Bronchial epithelial cell (primary cell): ENCODE measurements around the gene CACNA2D3. TPM values are rescaled to one million over a fixed set of nuclear protein-coding genes. Genes with fewer than 3 reads are reported as not detected.
"Not testable (repeated sequence)": the region's sequence is repeated elsewhere in the genome, so short reads cannot be mapped to it uniquely, and the experiment has no call there.

Experiments
- DNase-seq: peaks from one replicate; pipeline ENCODE4 v3.0.0-alpha.2; 2010; ENCODE audit warnings: low read depth
- FAIRE-seq: peaks from 2 replicates; lab custom pipeline; 2011; peaks lifted over from hg19 to GRCh38; lab: Jason Lieb, UNC
- H3K27me3 ChIP-seq: 2 replicates; pipeline ENCODE4 v1.5.1; 2011; ENCODE audit warnings: low read length; ENCODE audit not compliant: control insufficient read depth, insufficient read depth
- H3K36me3 ChIP-seq: 2 replicates; pipeline ENCODE4 v1.5.1; 2011; ENCODE audit warnings: low read length; ENCODE audit not compliant: control insufficient read depth, insufficient read depth
- H3K4me3 ChIP-seq: 2 replicates; pipeline ENCODE4 v1.5.1; 2011; ENCODE audit warnings: mild to moderate bottlenecking, low read depth, low read length, control low read depth
- total RNA-seq: library from RNA; depleted of rRNA; stranded (reverse); fragments of >200 nt; gene quantifications from 2 replicates; pipeline ENCODE4 v1.2.1, GENCODE V29; 2014
- TF ChIP-seq, protein P1 (sequence below): IDR thresholded peaks from 2 replicates; pipeline ENCODE4 v1.5.1; 2011; ENCODE audit warnings: mild to moderate bottlenecking, moderate library complexity, low read length, control low read depth, inconsistent platforms; ENCODE audit not compliant: insufficient read depth, severe bottlenecking

Gene CACNA2D3
- total RNA-seq, 1 donor from 2014 or later = not detected

DNA sequence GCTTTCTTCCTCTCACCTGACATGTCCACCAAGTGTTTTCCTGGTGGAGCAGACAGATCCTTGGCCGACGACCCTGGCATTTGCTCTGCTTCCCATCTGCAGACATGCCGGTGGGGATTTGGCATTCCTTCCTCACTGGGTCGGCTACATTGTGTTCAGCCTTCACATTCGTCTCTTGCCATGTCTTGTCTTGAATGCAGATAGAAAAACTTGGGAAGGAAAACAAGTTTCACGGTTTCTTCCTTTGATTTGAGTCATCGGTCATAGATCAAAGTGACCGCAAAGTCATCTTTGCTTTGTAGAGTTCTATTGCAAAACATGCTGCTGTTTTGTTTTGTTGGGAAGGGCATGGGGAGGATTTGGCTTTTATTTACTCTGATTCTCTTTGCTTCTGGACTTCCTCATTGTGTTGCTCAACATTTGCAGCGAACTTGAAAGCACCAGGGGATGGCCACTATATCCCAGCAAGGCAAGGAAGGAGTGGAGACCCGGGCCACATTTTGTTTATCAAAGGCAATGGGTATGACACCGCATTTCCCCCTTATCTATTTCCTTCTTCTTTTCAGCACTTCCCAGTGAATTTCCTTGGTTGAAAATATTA, 321.3 kb downstream of the CACNA2D3 start:
- Histone ChIP-seq H3K36me3 (no peaks in the 10 kb centered on the region), H3K27me3 (no peaks in the 10 kb centered on the region), H3K4me3 (no peak overlapping the region)
- FAIRE-seq (no peak), DNase-seq (no peak)
- TF ChIP-seq, protein P1, sequence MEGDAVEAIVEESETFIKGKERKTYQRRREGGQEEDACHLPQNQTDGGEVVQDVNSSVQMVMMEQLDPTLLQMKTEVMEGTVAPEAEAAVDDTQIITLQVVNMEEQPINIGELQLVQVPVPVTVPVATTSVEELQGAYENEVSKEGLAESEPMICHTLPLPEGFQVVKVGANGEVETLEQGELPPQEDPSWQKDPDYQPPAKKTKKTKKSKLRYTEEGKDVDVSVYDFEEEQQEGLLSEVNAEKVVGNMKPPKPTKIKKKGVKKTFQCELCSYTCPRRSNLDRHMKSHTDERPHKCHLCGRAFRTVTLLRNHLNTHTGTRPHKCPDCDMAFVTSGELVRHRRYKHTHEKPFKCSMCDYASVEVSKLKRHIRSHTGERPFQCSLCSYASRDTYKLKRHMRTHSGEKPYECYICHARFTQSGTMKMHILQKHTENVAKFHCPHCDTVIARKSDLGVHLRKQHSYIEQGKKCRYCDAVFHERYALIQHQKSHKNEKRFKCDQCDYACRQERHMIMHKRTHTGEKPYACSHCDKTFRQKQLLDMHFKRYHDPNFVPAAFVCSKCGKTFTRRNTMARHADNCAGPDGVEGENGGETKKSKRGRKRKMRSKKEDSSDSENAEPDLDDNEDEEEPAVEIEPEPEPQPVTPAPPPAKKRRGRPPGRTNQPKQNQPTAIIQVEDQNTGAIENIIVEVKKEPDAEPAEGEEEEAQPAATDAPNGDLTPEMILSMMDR = no peak

GRCh38 chr3:54445630-54446029, 323.3 kb downstream of the CACNA2D3 start:
- no peak for FAIRE-seq
- TF ChIP-seq, protein P1 = no peak

GRCh38 chr3:54447427-54447826, 325.1 kb downstream of the CACNA2D3 start:
- Histone ChIP-seq H3K4me3 (no peak overlapping the region), H3K36me3 (no peaks in the 10 kb centered on the region), H3K27me3 (no peaks in the 10 kb centered on the region)
- DNase-seq (peak; percentile 3), FAIRE-seq (no peak)
- TF ChIP-seq, protein P1 = no peak

More at GRCh38 chr3:54445630-54446029, 323.3 kb downstream of the CACNA2D3 start:
- Histone ChIP-seq H3K4me3 (no peak overlapping the region), H3K36me3 (no peaks in the 10 kb centered on the region), H3K27me3 (no peaks in the 10 kb centered on the region)
- no peak for DNase-seq

DNA sequence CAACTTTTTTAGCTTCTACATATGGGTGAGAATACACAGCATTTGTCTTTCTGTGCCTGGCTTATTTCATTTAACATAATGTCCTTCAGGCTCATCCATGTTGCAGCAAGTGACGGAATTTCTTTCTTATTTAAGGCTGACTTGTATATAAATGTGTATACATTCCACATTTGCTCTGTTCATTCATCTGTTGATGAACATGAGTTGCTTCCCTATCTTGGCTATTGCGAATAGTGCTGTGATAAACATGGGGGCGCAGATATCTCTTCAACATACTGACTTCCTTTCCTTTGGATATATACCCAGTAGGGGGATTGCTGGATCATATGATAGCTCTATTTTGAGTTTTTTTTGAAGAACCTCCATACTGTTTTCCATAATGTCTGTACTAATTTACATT, 332.5 kb downstream of the CACNA2D3 start:
- DNase-seq (no peak), FAIRE-seq (no peak)
- H3K36me3 ChIP-seq = no peaks in the 10 kb centered on the region
- no peaks in the 10 kb centered on the region for H3K27me3 ChIP-seq
- TF ChIP-seq, protein P1 = no peak
- H3K4me3 ChIP-seq = no peak overlapping the region

GRCh38 chr3:54458357-54458756, 336.0 kb downstream of the CACNA2D3 start:
- TF ChIP-seq, protein P1 = no peak
- no peaks in the 10 kb centered on the region for H3K36me3 ChIP-seq
- H3K27me3 ChIP-seq = no peaks in the 10 kb centered on the region
- DNase-seq (no peak), FAIRE-seq (no peak)
- H3K4me3 ChIP-seq = no peak overlapping the region

DNA sequence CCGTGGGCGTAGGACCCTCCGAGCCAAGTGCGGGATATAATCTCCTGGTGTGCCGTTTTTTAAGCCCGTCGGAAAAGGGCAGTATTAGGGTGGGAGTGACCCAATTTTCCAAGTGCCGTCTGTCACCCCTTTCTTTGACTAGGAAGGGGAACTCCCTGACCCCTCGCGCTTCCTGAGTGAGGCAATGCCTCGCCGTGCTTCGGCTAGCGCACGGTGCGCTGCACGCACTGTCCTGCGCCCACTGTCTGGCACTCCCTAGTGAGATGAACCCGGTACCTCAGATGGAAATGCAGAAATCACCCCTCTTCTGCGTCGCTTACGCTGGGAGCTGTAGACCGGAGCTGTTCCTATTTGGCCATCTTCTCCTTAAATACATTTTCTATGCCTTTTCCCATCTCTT, 342.2 kb downstream of the CACNA2D3 start:
- not testable (repeated sequence) for FAIRE-seq, DNase-seq, H3K27me3 ChIP-seq, H3K36me3 ChIP-seq, H3K4me3 ChIP-seq
